Smooth muscle cell (in vitro differentiated cells): ENCODE data around the gene DLG5. TPM values are rescaled to one million over a fixed set of nuclear protein-coding genes. Genes with fewer than 3 reads are reported as not detected.

ENCODE experiments used
- DNase-seq: peaks from one replicate; lab custom pipeline; 2025; ENCODE audit not compliant: unreplicated experiment; lab: John Stamatoyannopoulos, UW
- H2AFZ ChIP-seq: fragments of 200-600 bp; sonication (generic); 2 replicates; pipeline ENCODE4 v1.6.0; 2016; ENCODE audit warnings: antibody characterized with exemption, low read depth, mild to moderate bottlenecking
- H3F3A ChIP-seq: fragments of 200-600 bp; sonication (generic); 2 replicates; pipeline ENCODE4 v1.6.0; 2017; ENCODE audit warnings: antibody characterized with exemption, low read depth
- H3K27ac ChIP-seq: fragments of 200-600 bp; sonication (generic); 2 replicates; pipeline ENCODE4 v1.5.1; 2016; ENCODE audit warnings: low read depth, mild to moderate bottlenecking
- H3K27me3 ChIP-seq: fragments of 200-600 bp; sonication (generic); 2 replicates; pipeline ENCODE4 v1.6.1; 2016; ENCODE audit warnings: low read depth, mild to moderate bottlenecking
- H3K36me3 ChIP-seq: fragments of 200-600 bp; sonication (generic); 2 replicates; pipeline ENCODE4 v1.5.1; 2016; ENCODE audit warnings: low read depth
- H3K4me1 ChIP-seq: fragments of 200-600 bp; sonication (generic); 2 replicates; pipeline ENCODE4 v1.5.1; 2016; ENCODE audit warnings: low read depth
- H3K4me2 ChIP-seq: fragments of 200-600 bp; sonication (generic); 2 replicates; pipeline ENCODE4 v1.6.0; 2016; ENCODE audit warnings: mild to moderate bottlenecking
- H3K4me3 ChIP-seq: fragments of 200-600 bp; sonication (generic); 2 replicates; pipeline ENCODE4 v1.5.1; 2016; ENCODE audit warnings: mild to moderate bottlenecking
- H3K79me2 ChIP-seq: fragments of 200-600 bp; sonication (generic); 2 replicates; pipeline ENCODE4 v1.6.0; 2016; ENCODE audit warnings: low read depth, mild to moderate bottlenecking
- H3K9ac ChIP-seq: fragments of 200-600 bp; sonication (generic); 2 replicates; pipeline ENCODE4 v1.6.0; 2016; ENCODE audit warnings: low read depth
- H3K9me3 ChIP-seq: fragments of 200-600 bp; sonication (generic); replicated peaks from 2 replicates; pipeline ENCODE4 v1.5.1; 2016; ENCODE audit warnings: low read depth
- H4K20me1 ChIP-seq: fragments of 200-600 bp; sonication (generic); 2 replicates; pipeline ENCODE4 v1.6.0; 2016; ENCODE audit warnings: low read depth
- CTCF ChIP-seq: fragments of 200-600 bp; sonication (generic); IDR thresholded peaks from 2 replicates; pipeline ENCODE4 v1.5.1; 2017; ENCODE audit warnings: borderline replicate concordance, mild to moderate bottlenecking, antibody characterized with exemption; ENCODE audit not compliant: insufficient read depth, poor library complexity, severe bottlenecking
- whole genome bisulfite sequencing: methylation state at CpG from one replicate; pipeline ENCODE4 v1.1.7; 2016; ENCODE audit warnings: low lambda C conversion rate; 5-methylcytosine and 5-hydroxymethylcytosine counted together
- polyA plus RNA-seq: library from polyadenylated mRNA; unstranded; fragments of >200 nt; fragmentation: Nextera tagmentation; extraction: Ambion mirVana; gene quantifications from 2 replicates; pipeline ENCODE4 v1.2.1, GENCODE V29; 2016
- total RNA-seq: library from RNA; depleted of rRNA; stranded (reverse); fragments of >200 nt; gene quantifications from 2 replicates; pipeline ENCODE4 v1.2.3, GENCODE V29; 2014

Gene DLG5
- total and polyA plus RNA-seq, 2 experiments from 2014 or later = 11.3 to 21.8 TPM

- Histone ChIP-seq H3K36me3 (no peaks in the 10 kb centered on the region), H4K20me1 (no peaks in the 10 kb centered on the region), H2AFZ (peak overlapping the region; percentile 59), H3K9ac (peak overlapping the region; percentile 41), H3K9me3 (no peaks in the 10 kb centered on the region), H3K27me3 (no peaks in the 10 kb centered on the region), H3K4me3 (peak overlapping the region; percentile 31), H3K27ac (peak overlapping the region; percentile 65), H3F3A (peaks cover 9% of the 10 kb centered on the region), H3K4me1 (peaks cover 13% of the 10 kb centered on the region), H3K4me2 (peak overlapping the region; percentile 82), H3K79me2 (no peaks in the 10 kb centered on the region)
- DNase-seq = no peak
- WGBS = 17% methylated on average over 7 of the region's 7 CpGs
- TF ChIP-seq CTCF = no peak
Observed at GRCh38 chr10:77970869-77971803, 44.6 kb upstream of the DLG5 start.

- H3K79me2 ChIP-seq = no peaks in the 10 kb centered on the region
- WGBS = 94% methylated on average over 4 of the region's 4 CpGs
- no peak overlapping the region for H3K9ac ChIP-seq
- H2AFZ ChIP-seq = no peak overlapping the region
- H3F3A ChIP-seq = peaks cover 9% of the 10 kb centered on the region
- no peak overlapping the region for H3K4me2 ChIP-seq
- no peak overlapping the region for H3K27ac ChIP-seq
- H3K36me3 ChIP-seq = no peaks in the 10 kb centered on the region
- peaks cover 13% of the 10 kb centered on the region for H3K4me1 ChIP-seq
- no peaks in the 10 kb centered on the region for H3K27me3 ChIP-seq
- DNase-seq = no peak
- no peaks in the 10 kb centered on the region for H3K9me3 ChIP-seq
- H4K20me1 ChIP-seq = no peaks in the 10 kb centered on the region
- no peak overlapping the region for H3K4me3 ChIP-seq
- TF ChIP-seq CTCF = no peak
Observed at GRCh38 chr10:77969114-77969513, 42.6 kb upstream of the DLG5 start.

- Histone ChIP-seq H3K27ac (no peak overlapping the region), H3K27me3 (no peaks in the 10 kb centered on the region), H3K4me2 (no peak overlapping the region), H3K36me3 (no peaks in the 10 kb centered on the region), H4K20me1 (no peaks in the 10 kb centered on the region), H3K4me3 (no peak overlapping the region), H3K79me2 (no peaks in the 10 kb centered on the region), H3K9ac (no peak overlapping the region), H3K4me1 (peaks cover 13% of the 10 kb centered on the region), H2AFZ (no peak overlapping the region), H3F3A (peaks cover 2% of the 10 kb centered on the region), H3K9me3 (no peaks in the 10 kb centered on the region)
- no peak for TF ChIP-seq CTCF
- 88% methylated on average over 8 of the region's 8 CpGs for WGBS
- DNase-seq = no peak
Observed at GRCh38 chr10:77967611-77968022, 41.1 kb upstream of the DLG5 start.
